Esophagus squamous epithelium (tissue), 5 donors: ENCODE data around the gene ASMTL. TPM values are rescaled to one million over a fixed set of nuclear protein-coding genes. Genes with fewer than 3 reads are reported as not detected.
"Not testable (repeated sequence)": the region's sequence is repeated elsewhere in the genome, so short reads cannot be mapped to it uniquely, and the experiment has no call there.

ENCODE experiments used
- DNase-seq: peaks from one replicate; lab custom pipeline; 2025; lab: John Stamatoyannopoulos, UW
- H3K27ac ChIP-seq, 4 donors: fragments of 200-600 bp; sonication (generic); one replicate each; pipeline ENCODE4 v1.5.1; 2016 to 2019; ENCODE audit warnings: mild to moderate bottlenecking in 1 of 4
- H3K27me3 ChIP-seq, 4 donors: fragments of 200-600 bp; sonication (generic); 1 replicate in 3 of 4; 2 replicates in 1 of 4; pipeline versions ENCODE4 v1.5.1 to v1.6.0; 2017 to 2021; ENCODE audit warnings: antibody characterized with exemption in 1 of 4
- H3K36me3 ChIP-seq, 3 donors: fragments of 200-600 bp; sonication (generic); one replicate each; pipeline ENCODE4 v1.5.1; 2016 to 2019
- H3K4me1 ChIP-seq, 3 donors: fragments of 200-600 bp; sonication (generic); one replicate each; pipeline ENCODE4 v1.5.1; 2017 to 2019
- H3K4me3 ChIP-seq, 4 donors: fragments of 200-600 bp; sonication (generic); 1 replicate in 3 of 4; 2 replicates in 1 of 4; pipeline ENCODE4 v1.5.1; 2016 to 2019; ENCODE audit warnings: mild to moderate bottlenecking in 2 of 4, moderate library complexity in 1 of 4
- H3K9me3 ChIP-seq, 3 donors: fragments of 200-600 bp; sonication (generic); one replicate each; pipeline ENCODE4 v1.5.1; 2016 to 2019
- POLR2A ChIP-seq, 4 donors: fragments of 450-650 bp; IDR thresholded peaks; one replicate each; pipeline ENCODE4 v1.6.1; 2017; ENCODE audit warnings: antibody characterized with exemption in 4 of 4, mild to moderate bottlenecking in 4 of 4, moderate library complexity in 3 of 4
- WGBS, 2 donors: methylation state at CpG; one replicate each; pipeline ENCODE4 v1.1.5; 2018; 5-methylcytosine and 5-hydroxymethylcytosine counted together
- intact Hi-C: fragments of 100-400 bp; cut with DNase I; formaldehyde crosslinking; loops from one replicate; pipeline ENCODE4 v1.15.0; 2022
- total RNA-seq, 4 donors: library from RNA; depleted of rRNA; stranded (reverse); fragments of >200 nt; gene quantifications; one replicate each; pipeline ENCODE4 v1.1.0, GENCODE V29; 2016
- TF ChIP-seq, protein P1 (sequence below), 6 experiments: fragments of 450-650 bp in 4 of 6; fragments of 200-600 bp in 2 of 6; sonication (generic) in 2 of 6; IDR thresholded peaks; one replicate each; pipeline ENCODE4 v1.5.1; 2016 to 2019; ENCODE audit warnings: antibody characterized with exemption in 6 of 6, mild to moderate bottlenecking in 4 of 6, moderate library complexity in 4 of 6
- donor health status: DM: yes; HTN: yes; CAD: no.

ASMTL gene
- total RNA-seq, 4 donors from 2014 or later = 4.4 to 21.4 (median 11.1) TPM

DNA sequence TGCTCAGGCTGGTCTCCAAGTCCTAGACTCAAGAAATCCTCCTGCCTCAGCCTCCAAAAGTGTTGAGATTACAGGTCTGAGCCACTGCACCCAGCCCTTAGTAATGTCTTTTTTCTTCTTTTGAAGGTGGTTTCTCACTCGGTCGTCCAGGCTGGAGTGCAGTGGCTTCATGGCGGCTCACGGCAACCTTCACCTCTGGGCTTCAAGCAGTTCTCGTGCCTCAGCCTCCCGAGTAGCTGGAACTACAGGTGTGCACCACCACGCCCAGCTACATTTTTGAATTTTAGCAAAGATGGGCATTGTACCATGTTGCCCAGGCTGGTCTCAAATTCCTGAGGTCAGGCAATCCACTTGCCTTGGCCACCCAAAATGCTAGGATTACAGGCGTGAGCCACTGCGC is 32.3 kb upstream of the ASMTL start:
- H3K4me1 ChIP-seq = peaks cover 0 to 12% (median 0%) of the 10 kb centered on the region in 3 donors
- TF ChIP-seq, protein P1, sequence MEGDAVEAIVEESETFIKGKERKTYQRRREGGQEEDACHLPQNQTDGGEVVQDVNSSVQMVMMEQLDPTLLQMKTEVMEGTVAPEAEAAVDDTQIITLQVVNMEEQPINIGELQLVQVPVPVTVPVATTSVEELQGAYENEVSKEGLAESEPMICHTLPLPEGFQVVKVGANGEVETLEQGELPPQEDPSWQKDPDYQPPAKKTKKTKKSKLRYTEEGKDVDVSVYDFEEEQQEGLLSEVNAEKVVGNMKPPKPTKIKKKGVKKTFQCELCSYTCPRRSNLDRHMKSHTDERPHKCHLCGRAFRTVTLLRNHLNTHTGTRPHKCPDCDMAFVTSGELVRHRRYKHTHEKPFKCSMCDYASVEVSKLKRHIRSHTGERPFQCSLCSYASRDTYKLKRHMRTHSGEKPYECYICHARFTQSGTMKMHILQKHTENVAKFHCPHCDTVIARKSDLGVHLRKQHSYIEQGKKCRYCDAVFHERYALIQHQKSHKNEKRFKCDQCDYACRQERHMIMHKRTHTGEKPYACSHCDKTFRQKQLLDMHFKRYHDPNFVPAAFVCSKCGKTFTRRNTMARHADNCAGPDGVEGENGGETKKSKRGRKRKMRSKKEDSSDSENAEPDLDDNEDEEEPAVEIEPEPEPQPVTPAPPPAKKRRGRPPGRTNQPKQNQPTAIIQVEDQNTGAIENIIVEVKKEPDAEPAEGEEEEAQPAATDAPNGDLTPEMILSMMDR (IDR thresholded peaks at IDR 0.05) = no peak
- peaks cover 0 to 2% (median 0%) of the 10 kb centered on the region in 3 donors for H3K9me3 ChIP-seq
- no peaks in the 10 kb centered on the region for H3K27me3 ChIP-seq
- WGBS, 2 donors = 85 to 86% methylated on average over 8 of the region's 9 CpGs
- no peak overlapping the region for H3K27ac ChIP-seq
- intact Hi-C loops = no loop called here
- no peak overlapping the region for H3K4me3 ChIP-seq
- DNase-seq = no peak
- H3K36me3 ChIP-seq = no peaks in the 10 kb centered on the region

DNA sequence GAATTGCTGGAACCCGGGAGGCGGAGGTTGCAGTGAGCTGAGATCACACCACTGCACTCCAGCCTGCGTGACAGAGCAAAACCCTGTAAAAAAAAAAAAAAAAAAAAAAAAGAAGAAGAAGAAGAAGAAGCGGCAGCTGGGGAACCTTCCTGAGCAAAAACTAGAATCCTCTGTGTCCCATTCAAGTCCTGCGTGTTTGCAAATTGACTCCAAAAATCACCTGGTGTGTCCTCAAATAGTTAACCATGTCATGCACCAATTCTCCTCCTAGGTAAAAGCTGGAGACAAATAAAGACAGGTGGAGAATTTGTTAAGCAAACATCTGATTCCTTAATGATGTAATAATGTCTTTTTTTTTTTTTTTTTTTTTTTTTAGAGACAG is 31.9 kb upstream of the ASMTL start:
- H3K4me1 ChIP-seq = peaks cover 0 to 12% (median 0%) of the 10 kb centered on the region in 3 donors
- DNase-seq = no peak
- no peaks in the 10 kb centered on the region for H3K27me3 ChIP-seq
- no peak overlapping the region for H3K4me3 ChIP-seq
- TF ChIP-seq POLR2A (IDR thresholded peaks at IDR 0.05) = no peak
- TF ChIP-seq, protein P1 (IDR thresholded peaks at IDR 0.05) = no peak
- 58 to 69% methylated on average over 5 of the region's 5 CpGs for WGBS, 2 donors
- intact Hi-C loops = no loop called here
- H3K27ac ChIP-seq = no peak overlapping the region
- no peaks in the 10 kb centered on the region for H3K36me3 ChIP-seq
- H3K9me3 ChIP-seq = peaks cover 0 to 6% (median 0%) of the 10 kb centered on the region in 3 donors

DNA sequence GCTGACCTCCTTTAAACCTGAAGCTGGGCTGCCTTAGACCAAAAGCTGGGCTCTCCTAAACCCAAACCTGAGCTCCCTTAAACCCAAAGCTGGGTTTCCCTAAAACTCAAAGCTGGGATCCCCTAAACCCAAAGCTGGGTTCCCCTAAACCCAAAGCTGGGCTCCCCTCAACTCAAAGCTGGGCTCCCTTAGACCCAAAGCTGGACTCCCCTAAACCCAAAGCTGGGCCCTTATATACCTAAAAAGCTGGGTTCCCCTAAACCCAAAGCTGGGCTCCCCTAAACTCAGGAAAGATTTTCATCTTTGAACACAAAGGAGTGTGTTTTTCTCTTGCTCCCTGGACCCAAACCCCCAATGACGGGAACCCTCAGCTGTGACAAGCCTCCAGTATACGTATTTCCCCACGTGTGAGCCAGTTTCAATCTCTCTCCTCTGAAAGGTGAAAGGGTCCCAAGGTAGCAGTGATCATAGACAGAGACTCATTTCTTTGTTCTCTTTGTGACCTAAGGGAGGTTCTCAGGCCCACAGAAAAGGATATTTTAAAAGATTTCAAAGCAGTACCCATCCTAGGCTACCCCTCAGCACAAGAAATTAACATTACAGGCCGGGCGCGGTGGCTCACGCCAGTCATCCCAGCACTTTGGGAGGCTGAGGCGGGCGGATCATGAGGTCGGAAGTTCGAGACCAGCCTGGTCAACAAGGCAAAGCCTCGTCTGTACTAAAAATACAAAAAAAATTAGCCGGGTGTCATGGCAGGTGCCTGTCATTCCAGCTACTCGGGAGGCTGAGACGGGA is 31.3 kb upstream of the ASMTL start:
- DNase-seq = no peak
- H3K27me3 ChIP-seq = no peaks in the 10 kb centered on the region
- 71 to 82% methylated on average over 7 to 15 of the region's 15 CpGs for WGBS, 2 donors
- H3K4me1 ChIP-seq = peaks cover 0 to 12% (median 0%) of the 10 kb centered on the region in 3 donors
- intact Hi-C loops = no loop called here
- no peak overlapping the region for H3K4me3 ChIP-seq
- no peak overlapping the region for H3K27ac ChIP-seq
- no peaks in the 10 kb centered on the region for H3K36me3 ChIP-seq
- TF ChIP-seq, protein P1 (IDR thresholded peaks at IDR 0.05) = no peak
- TF ChIP-seq POLR2A (IDR thresholded peaks at IDR 0.05) = no peak
- H3K9me3 ChIP-seq = peaks cover 0 to 8% (median 0%) of the 10 kb centered on the region in 3 donors

DNA sequence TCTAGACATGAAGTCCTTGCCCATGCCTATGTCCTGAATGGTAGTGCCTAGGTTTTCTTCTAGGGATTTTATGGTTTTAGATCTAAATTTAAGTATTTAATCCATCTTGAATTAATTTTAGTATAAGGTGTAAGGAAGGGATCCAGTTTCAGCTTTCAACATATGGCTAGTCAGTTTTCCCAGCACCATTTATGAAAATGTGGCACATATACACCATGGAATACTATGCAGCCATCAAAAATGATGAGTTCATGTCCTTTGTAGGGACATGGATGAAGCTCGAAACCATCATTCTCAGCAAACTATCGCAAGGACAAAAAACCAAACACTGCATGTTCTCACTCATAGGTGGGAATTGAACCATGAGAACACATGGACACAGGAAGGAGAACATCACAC is 29.8 kb upstream of the ASMTL start:
- Histone ChIP-seq H3K27ac (peak overlapping the region in 2 of 4 donors; percentile 47 to 76), H3K4me1 (peaks cover 0 to 12% (median 0%) of the 10 kb centered on the region in 3 donors)
- H3K9me3 ChIP-seq, H3K36me3 ChIP-seq, H3K4me3 ChIP-seq, DNase-seq, H3K27me3 ChIP-seq, intact Hi-C loops: not testable (repeated sequence)
- no CpG with 5 or more reads among the region's 2 CpGs for WGBS, 2 donors

- TF ChIP-seq, protein P1 (IDR thresholded peaks at IDR 0.05) = no peak
- TF ChIP-seq POLR2A (IDR thresholded peaks at IDR 0.05) = peak in 1 of 4 donors; percentile 20
- Histone ChIP-seq H3K4me1 (peaks cover 0 to 12% (median 0%) of the 10 kb centered on the region in 3 donors), H3K27me3 (no peaks in the 10 kb centered on the region), H3K9me3 (peaks cover 0 to 8% (median 0%) of the 10 kb centered on the region in 3 donors), H3K36me3 (no peaks in the 10 kb centered on the region), H3K27ac (peak overlapping the region; percentile 32 to 76 (median 59)), H3K4me3 (peak overlapping the region in 1 of 4 donors; percentile 21)
- intact Hi-C loops = no loop called here
- 9 to 22% methylated on average over 9 to 23 of the region's 26 CpGs for WGBS, 2 donors
- no peak for DNase-seq
Observed at GRCh38 chrX:1481636-1482529, 29.2 kb upstream of the ASMTL start.
